Measurements from ENCODE around the gene RASAL2. TPM values are rescaled to one million over a fixed set of nuclear protein-coding genes. Genes with fewer than 3 reads are reported as not detected.

The RASAL2 gene
- total RNA-seq, 1 donor from 2014 or later = 57.5 TPM

DNA sequence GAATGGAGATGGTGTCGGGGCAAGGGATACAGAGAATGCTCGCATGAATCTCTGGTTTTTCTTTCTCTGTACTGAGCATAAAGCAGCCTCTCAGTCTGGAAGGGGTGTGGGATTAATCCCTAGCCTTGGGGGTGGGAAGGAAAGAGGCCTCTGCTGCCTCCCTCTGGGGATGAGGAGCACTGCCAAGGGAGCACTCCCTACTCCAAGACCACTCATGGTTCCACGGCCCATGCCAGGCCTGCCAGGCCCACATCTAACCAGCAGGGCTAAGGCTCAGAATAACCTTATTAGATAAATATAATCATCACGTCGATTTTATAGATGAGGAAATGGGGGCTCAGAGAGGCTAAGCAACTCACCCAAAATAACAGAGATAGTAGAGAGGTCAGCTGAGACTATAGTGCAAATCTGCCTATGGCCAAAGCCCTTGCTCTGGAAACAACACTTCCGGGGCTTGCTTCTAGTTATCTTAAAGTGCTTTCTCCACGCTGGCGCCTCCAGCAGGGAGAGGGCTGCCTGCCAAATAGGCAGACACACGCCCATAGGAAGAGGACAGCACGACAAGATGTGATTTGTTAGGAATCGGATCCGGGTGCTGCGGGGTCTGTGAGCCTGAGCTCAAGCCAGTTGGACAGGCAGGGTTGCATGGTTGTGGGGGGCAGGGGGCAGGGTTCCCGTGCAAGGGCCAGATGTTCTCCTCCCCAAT, 419.5 kb downstream of the RASAL2 start:
- DNase-seq (ENCODE audit: low spot score in 2 of 2) = no peak
- H3K27me3 ChIP-seq = no peaks in the 10 kb centered on the region
- intact Hi-C loops (cut with DNase I) = no loop called here
- H3K4me1 ChIP-seq = no peaks in the 10 kb centered on the region
- no peaks in the 10 kb centered on the region for H3K36me3 ChIP-seq
- no peak overlapping the region for H3K27ac ChIP-seq
- H3K4me3 ChIP-seq = no peak overlapping the region
- TF ChIP-seq, protein P1, sequence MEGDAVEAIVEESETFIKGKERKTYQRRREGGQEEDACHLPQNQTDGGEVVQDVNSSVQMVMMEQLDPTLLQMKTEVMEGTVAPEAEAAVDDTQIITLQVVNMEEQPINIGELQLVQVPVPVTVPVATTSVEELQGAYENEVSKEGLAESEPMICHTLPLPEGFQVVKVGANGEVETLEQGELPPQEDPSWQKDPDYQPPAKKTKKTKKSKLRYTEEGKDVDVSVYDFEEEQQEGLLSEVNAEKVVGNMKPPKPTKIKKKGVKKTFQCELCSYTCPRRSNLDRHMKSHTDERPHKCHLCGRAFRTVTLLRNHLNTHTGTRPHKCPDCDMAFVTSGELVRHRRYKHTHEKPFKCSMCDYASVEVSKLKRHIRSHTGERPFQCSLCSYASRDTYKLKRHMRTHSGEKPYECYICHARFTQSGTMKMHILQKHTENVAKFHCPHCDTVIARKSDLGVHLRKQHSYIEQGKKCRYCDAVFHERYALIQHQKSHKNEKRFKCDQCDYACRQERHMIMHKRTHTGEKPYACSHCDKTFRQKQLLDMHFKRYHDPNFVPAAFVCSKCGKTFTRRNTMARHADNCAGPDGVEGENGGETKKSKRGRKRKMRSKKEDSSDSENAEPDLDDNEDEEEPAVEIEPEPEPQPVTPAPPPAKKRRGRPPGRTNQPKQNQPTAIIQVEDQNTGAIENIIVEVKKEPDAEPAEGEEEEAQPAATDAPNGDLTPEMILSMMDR (IDR thresholded peaks at IDR 0.05) = no peak
- no peaks in the 10 kb centered on the region for H3K9me3 ChIP-seq

DNA sequence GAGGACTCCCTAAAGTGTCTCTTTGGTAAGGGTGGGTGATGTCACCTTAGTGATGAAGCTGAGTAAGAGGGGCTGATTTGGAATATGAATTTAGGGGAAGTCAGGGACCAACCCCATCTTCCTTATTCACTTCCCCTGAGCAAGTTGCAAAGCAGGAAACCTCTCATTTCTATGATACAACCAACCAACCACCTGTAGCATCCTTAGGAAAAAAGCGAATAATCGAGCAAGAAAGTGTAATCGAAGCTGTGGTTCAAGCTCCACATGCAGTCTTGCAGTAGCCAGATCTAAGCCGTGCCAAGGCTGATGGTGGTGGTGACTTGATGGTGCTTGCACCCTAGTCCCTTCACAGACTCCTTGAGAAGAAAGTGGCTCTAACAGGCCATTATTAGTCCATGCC, 422.2 kb downstream of the RASAL2 start:
- no peaks in the 10 kb centered on the region for H3K9me3 ChIP-seq
- TF ChIP-seq, protein P1 (IDR thresholded peaks at IDR 0.05) = no peak
- H3K4me3 ChIP-seq = no peak overlapping the region
- H3K27me3 ChIP-seq = no peaks in the 10 kb centered on the region
- intact Hi-C loops (cut with DNase I) = no loop called here
- H3K4me1 ChIP-seq = no peaks in the 10 kb centered on the region
- no peak for DNase-seq (ENCODE audit: low spot score in 2 of 2)
- H3K27ac ChIP-seq = no peak overlapping the region
- H3K36me3 ChIP-seq = no peaks in the 10 kb centered on the region

DNA sequence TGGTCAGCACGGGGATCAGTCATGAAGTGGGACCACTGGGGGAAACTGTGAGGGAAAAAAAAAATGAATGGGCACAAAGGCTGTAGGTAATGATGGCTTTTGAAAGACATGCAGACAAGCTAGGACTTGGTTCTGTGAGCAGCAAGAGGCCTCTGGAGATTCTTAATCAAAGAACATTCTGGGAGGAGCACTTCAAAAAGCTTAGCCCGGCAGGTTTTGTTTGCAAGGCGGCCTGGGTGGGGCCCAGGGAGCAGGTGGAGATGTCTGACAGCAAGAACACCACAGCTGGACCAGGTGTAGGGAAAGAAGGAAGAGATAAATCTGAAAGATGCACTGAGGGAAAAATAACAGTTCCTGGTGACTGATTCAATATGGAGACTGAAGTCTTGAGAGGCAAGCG, 425.0 kb downstream of the RASAL2 start:
- Histone ChIP-seq H3K9me3 (no peaks in the 10 kb centered on the region), H3K27ac (no peak overlapping the region), H3K4me1 (no peaks in the 10 kb centered on the region), H3K27me3 (no peaks in the 10 kb centered on the region), H3K36me3 (no peaks in the 10 kb centered on the region), H3K4me3 (no peak overlapping the region)
- TF ChIP-seq, protein P1 (IDR thresholded peaks at IDR 0.05) = no peak
- DNase-seq (ENCODE audit: low spot score in 2 of 2) = no peak
- intact Hi-C loops (cut with DNase I) = no loop called here

DNA sequence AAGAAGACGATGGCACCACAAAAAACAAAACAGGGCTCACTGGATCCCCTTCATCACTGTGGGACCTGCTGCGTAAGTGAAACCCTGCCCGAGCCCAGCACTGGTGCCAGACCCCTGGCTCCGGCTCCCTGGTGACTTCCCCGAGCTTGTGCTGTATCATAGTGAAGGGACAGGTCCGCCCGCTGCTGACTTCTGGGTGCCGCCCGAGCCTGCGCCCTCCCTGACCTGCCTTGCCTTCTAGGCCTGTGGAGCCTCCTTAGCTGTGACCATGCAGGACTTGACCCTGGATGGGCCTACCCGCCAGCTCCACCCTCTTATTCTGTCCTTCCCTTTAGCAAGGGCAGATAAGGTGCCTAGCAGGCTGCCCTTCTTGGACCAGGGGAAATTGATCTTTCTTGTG, 426.9 kb downstream of the RASAL2 start:
- Histone ChIP-seq H3K27ac (no peak overlapping the region), H3K27me3 (no peaks in the 10 kb centered on the region), H3K4me1 (no peaks in the 10 kb centered on the region), H3K9me3 (no peaks in the 10 kb centered on the region), H3K4me3 (no peak overlapping the region), H3K36me3 (no peaks in the 10 kb centered on the region)
- no peak for DNase-seq (ENCODE audit: low spot score in 2 of 2)
- intact Hi-C loops (cut with DNase I) = no loop called here
- TF ChIP-seq, protein P1 (IDR thresholded peaks at IDR 0.05) = no peak

DNA sequence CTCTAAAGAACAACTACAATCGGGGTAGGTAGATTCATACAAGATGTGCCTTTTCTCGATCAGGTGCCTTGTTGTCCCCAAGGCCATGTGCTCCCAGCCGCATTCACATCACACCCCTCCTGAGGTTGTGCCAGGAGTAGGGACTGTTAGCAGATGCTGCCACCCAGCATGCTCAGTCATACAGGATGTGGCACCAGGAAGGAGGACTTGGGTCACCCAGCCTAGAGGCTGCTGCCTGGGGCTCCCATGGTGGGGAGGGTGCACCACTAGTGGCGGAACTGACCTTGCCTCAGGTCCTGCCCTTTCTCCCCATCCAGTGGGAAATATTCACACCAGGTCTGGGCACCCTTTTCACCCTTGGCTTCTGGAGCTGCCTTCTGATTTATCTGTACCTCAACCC, 427.3 kb downstream of the RASAL2 start:
- no peak for DNase-seq (ENCODE audit: low spot score in 2 of 2)
- Histone ChIP-seq H3K4me1 (no peaks in the 10 kb centered on the region), H3K27ac (no peak overlapping the region), H3K9me3 (no peaks in the 10 kb centered on the region), H3K4me3 (no peak overlapping the region), H3K36me3 (no peaks in the 10 kb centered on the region), H3K27me3 (no peaks in the 10 kb centered on the region)
- TF ChIP-seq, protein P1 (IDR thresholded peaks at IDR 0.05) = no peak
- intact Hi-C loops (cut with DNase I) = no loop called here

DNA sequence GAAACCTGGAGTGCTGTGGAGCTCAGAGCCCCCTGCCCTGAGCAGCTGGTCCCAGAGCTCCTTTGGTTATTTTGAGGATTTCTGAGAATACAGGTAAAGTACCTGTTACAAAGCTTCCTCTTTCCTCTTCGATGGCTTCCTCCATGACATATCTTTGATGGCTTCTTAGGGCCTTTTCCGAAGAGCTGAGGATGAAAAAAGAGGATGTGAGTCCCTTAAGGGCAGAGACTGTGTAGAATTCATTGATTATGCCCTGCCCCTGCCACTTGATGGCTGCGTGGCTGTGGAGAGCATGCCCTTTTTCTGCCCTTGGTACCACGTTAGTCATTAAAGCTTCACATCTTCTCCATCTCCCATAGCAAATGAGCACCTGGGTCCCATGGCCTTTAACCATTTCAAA, 433.2 kb downstream of the RASAL2 start:
- no peaks in the 10 kb centered on the region for H3K4me1 ChIP-seq
- intact Hi-C loops (cut with DNase I) = no loop called here

More for the DNA sequence above, 433.2 kb downstream of the RASAL2 start:
- TF ChIP-seq, protein P1 (IDR thresholded peaks at IDR 0.05) = no peak
- Histone ChIP-seq H3K27ac (no peak overlapping the region), H3K27me3 (no peaks in the 10 kb centered on the region), H3K9me3 (no peaks in the 10 kb centered on the region), H3K4me3 (no peak overlapping the region), H3K36me3 (no peaks in the 10 kb centered on the region)
- DNase-seq (ENCODE audit: low spot score in 2 of 2) = no peak

Data from ascending aorta (tissue), 2 donors.